Activated T-helper 1 cell treated with anti-CD3 and anti-CD28 coated beads, Interleukin-12 subunit alpha, Interleukin-12 subunit beta, Interleukin-2, Interleukin-4 antibody, amounts not matched to agents 30 ng/mL and 10 ng/mL and 1 ng/mL, durations not matched to agents 14 hours and 24 hours and 36 hours (primary cell): ENCODE results near the gene MRI1. TPM values are rescaled to one million over a fixed set of nuclear protein-coding genes. Genes with fewer than 3 reads are reported as not detected.

Source experiments
- DNase-seq: peaks from one replicate; pipeline ENCODE4 v3.0.0; 2021; ENCODE audit warnings: low spot score
- H3K27ac Mint-ChIP-seq: one replicate; pipeline ENCODE4 v1.8.0; 2021; ENCODE audit warnings: mild to moderate bottlenecking, mixed read lengths
- H3K27me3 Mint-ChIP-seq: one replicate; pipeline ENCODE4 v1.8.0; 2022; ENCODE audit warnings: mild to moderate bottlenecking, moderate library complexity, mixed read lengths; ENCODE audit not compliant: insufficient read depth
- H3K36me3 Mint-ChIP-seq: one replicate; pipeline ENCODE4 v1.8.0; 2021; ENCODE audit warnings: low read depth, mixed read lengths
- H3K4me1 Mint-ChIP-seq: one replicate; pipeline ENCODE4 v1.8.0; 2021; ENCODE audit warnings: low read depth, mixed read lengths
- H3K4me3 Mint-ChIP-seq: one replicate; pipeline ENCODE4 v1.8.0; 2021; ENCODE audit warnings: mild to moderate bottlenecking, moderate library complexity, mixed read lengths
- H3K9me3 Mint-ChIP-seq: one replicate; pipeline ENCODE4 v1.8.0; 2021; ENCODE audit warnings: mixed read lengths
- intact Hi-C: fragments of 100-400 bp; cut with micrococcal nuclease; formaldehyde crosslinking; loops from one replicate; pipeline ENCODE4 v1.15.1; 2024
- total RNA-seq: library from RNA; stranded (reverse); gene quantifications from 2 replicates; pipeline ENCODE4 v1.2.3, GENCODE V29; 2022

The MRI1 gene
- total RNA-seq, 1 donor from 2014 or later, result 46.5 TPM

DNA sequence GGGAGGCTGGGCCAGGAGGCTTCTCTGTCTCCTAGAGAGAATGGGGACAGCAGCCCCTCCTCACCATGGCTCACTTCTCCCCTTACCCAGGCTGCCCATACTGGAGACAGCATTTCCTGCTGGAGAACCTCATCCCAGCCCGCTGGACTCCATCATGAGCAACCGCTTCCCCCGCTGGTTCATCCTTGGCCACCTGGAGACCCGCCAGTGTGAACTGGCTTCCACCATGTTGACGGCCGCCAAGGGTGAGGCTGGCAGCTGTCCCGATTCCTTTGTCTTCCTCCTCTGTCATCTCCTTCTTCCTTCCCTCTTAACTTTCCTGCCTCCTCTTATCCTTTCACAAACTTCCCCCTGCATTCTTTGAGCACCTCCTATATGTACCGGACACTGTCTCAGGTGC lies 58.9 kb downstream of the MRI1 start:
- no peak for DNase-seq
- Mint-ChIP-seq H3K27ac (no peak overlapping the region), H3K9me3 (no peaks in the 10 kb centered on the region), H3K27me3 (no peaks in the 10 kb centered on the region), H3K36me3 (peaks cover 11% of the 10 kb centered on the region), H3K4me3 (no peak overlapping the region), H3K4me1 (peaks cover 7% of the 10 kb centered on the region)
- intact Hi-C loops, result no loop called here

Other genes with a start within 250 kb of the MRI1 start
- 158 and 162 TPM in 2 replicates for gene C19orf53, start 9.9 kb downstream of the MRI1 start, total RNA-seq
- 7.6 and 7.9 TPM in 2 replicates for gene ZSWIM4, start 30.9 kb downstream of the MRI1 start, total RNA-seq
- 1.5 and 3.1 TPM in 2 replicates for gene NANOS3, start 112.6 kb downstream of the MRI1 start, total RNA-seq
- 16.6 and 20.5 TPM in 2 replicates for gene BRME1, start 141.6 kb downstream of the MRI1 start, total RNA-seq
- gene CC2D1A, start 141.7 kb downstream of the MRI1 start, total RNA-seq, result 43.9 and 45.6 TPM in 2 replicates
- not detected in 2 replicates for gene PODNL1, start 173.9 kb downstream of the MRI1 start, total RNA-seq
- 57.8 and 61.5 TPM in 2 replicates for gene DCAF15, start 188.0 kb downstream of the MRI1 start, total RNA-seq
- 16.0 and 17.0 TPM in 2 replicates for gene RFX1, start 241.8 kb downstream of the MRI1 start, total RNA-seq